Heart left ventricle (tissue), 16 donors: ENCODE results near the gene CHCHD3. TPM values are rescaled to one million over a fixed set of nuclear protein-coding genes. Genes with fewer than 3 reads are reported as not detected.

ENCODE experiments used
- ATAC-seq, 4 donors: fragments of 200-7000 bp; cut with Tn5 transposase; one replicate each; pipeline ENCODE4 v1.9.1; 2020 to 2022; ENCODE audit warnings: moderate library complexity in 4 of 4, mild to moderate bottlenecking in 3 of 4, moderate number of reproducible peaks in 1 of 4
- DNase-seq, 5 donors: peaks; one replicate each; pipeline ENCODE4 v3.0.0-alpha.2; 2020
- H3K27ac ChIP-seq, 12 donors: fragments of 200-600 bp; sonication (generic) in 4 of 12; one replicate each; pipeline versions ENCODE4 v1.5.0 to v1.8.0; 2016 to 2022; ENCODE audit warnings: mild to moderate bottlenecking in 2 of 12
- H3K27me3 ChIP-seq, 9 donors: fragments of 200-600 bp; sonication (generic) in 2 of 9; one replicate each; pipeline versions ENCODE4 v1.5.1 to v1.8.0; 2016 to 2022; ENCODE audit warnings: mild to moderate bottlenecking in 3 of 9
- H3K36me3 ChIP-seq, 9 donors: fragments of 200-600 bp; sonication (generic) in 2 of 9; one replicate each; pipeline versions ENCODE4 v1.5.0 to v1.8.0; 2018 to 2022; ENCODE audit warnings: mild to moderate bottlenecking in 2 of 9
- H3K4me1 ChIP-seq, 12 donors: fragments of 200-600 bp; sonication (generic) in 4 of 12; one replicate each; pipeline versions ENCODE4 v1.5.0 to v1.8.0; 2016 to 2022; ENCODE audit warnings: mild to moderate bottlenecking in 3 of 12
- H3K4me3 ChIP-seq, 12 donors: fragments of 200-600 bp; sonication (generic) in 4 of 12; one replicate each; pipeline versions ENCODE4 v1.5.0 to v1.8.0; 2017 to 2022; ENCODE audit warnings: mild to moderate bottlenecking in 9 of 12, moderate library complexity in 4 of 12
- H3K9me3 ChIP-seq, 12 donors: fragments of 200-600 bp; sonication (generic) in 4 of 12; one replicate each; pipeline versions ENCODE4 v1.5.0 to v1.8.0; 2016 to 2022; ENCODE audit warnings: mild to moderate bottlenecking in 1 of 12
- POLR2A ChIP-seq, 2 donors: fragments of 450-650 bp; IDR thresholded peaks; one replicate each; pipeline ENCODE4 v1.6.1; 2017; ENCODE audit warnings: antibody characterized with exemption in 2 of 2, mild to moderate bottlenecking in 2 of 2, moderate library complexity in 2 of 2
- WGBS, 4 donors: extraction: QIAGEN DNeasy Blood & Tissue Kit in 2 of 4; methylation state at CpG; one replicate each; pipeline versions ENCODE4 v1.1.5 to v1.1.7; 2013 to 2018; 5-methylcytosine and 5-hydroxymethylcytosine counted together
- intact Hi-C, 10 donors: fragments of 100-400 bp; cut with DNase I; formaldehyde crosslinking; loops; one replicate each; pipeline versions ENCODE4 v1.11.1 to v1.14.2; 2022
- polyA plus RNA-seq, 2 donors: library from polyadenylated mRNA; stranded (reverse); fragments of 200-250 nt; gene quantifications; one replicate each; pipeline ENCODE4 v1.2.3, GENCODE V29; 2013
- total RNA-seq, 9 donors: library from RNA; depleted of rRNA in 2 of 9; stranded (reverse); fragments of >200 nt in 2 of 9; fragmentation: NEBNext Ultra II Directional in 3 of 9; extraction: Animal tissue kit (Norgen Biotek cat#: 25700) in 3 of 9; gene quantifications; one replicate each; pipeline versions ENCODE4 v1.1.0 to v1.2.4, GENCODE V29; 2016 to 2023
- TF ChIP-seq, protein P1 (sequence below), 12 donors: fragments of 200-600 bp; sonication (generic) in 4 of 12; IDR thresholded peaks; one replicate each; pipeline versions ENCODE4 v1.5.0 to v1.8.0; 2018 to 2022; ENCODE audit warnings: antibody characterized with exemption in 12 of 12, mild to moderate bottlenecking in 5 of 12
- donor health status: ischemic (EF 13 %, LVEDD 7.1; RV severe dilation, severe dysfunction).
- donor health status: healthy with polysubstance abuse.
- donor health status: DM: no; HTN: yes; CAD: no.
- donor health status: DM: no; HTN: no; CAD: no.
- donor health status: ischemic (EF 25% LVEDD 6.9; RV normal size, moderate dysfunction).
- donor health status: ischemic (EF 25% LVEDD 5.7; RV mildly dilated, moderate dysfunction).
- donor health status: healthy.
- donor health status: DM: yes; HTN: yes; CAD: no.
- donor health status: ischemic (EF 35%, LVEDD 5.7; RV mildly dilated, moderate dysfunction).
- donor health status: nonischemic (EF 11% LVEDD 7.7; RV severe dilation, severe dysfunction).
- donor health status: DM: yes; HTN: yes; CAD: no.
- donor health status: PGD.
- donor health status: ischemic (EF 29% LVEDD 5.4; RV normal size, mild dysfunction).
- donor health status: nonischemic (EF 23%, LVEDD 6.1; RV moderate dilation, normal function).

The CHCHD3 gene
- total and polyA plus RNA-seq, 11 donors: 92.9 to 197 (median 176) TPM

DNA sequence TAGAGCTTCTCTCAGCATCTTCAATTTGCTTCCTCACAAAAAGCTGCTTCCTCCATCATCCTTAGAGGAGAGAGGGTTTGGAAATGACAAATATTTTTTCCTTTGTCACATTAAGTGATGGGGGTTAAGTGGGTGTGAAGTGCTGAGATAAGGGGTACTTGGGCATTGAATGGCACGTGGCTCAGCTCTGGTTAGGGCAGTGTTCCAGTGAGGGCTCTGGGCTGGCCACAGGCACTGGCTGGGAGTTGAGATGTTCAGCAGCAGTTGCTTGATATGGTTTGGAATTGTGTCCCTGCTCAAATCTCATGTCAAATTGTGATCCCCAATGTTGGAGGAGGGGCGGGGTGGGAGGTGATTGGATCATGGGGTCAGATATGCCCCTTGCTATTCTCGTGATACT, 33.7 kb upstream of the CHCHD3 start:
- TF ChIP-seq POLR2A (IDR thresholded peaks at IDR 0.05): no peak
- TF ChIP-seq, protein P1, sequence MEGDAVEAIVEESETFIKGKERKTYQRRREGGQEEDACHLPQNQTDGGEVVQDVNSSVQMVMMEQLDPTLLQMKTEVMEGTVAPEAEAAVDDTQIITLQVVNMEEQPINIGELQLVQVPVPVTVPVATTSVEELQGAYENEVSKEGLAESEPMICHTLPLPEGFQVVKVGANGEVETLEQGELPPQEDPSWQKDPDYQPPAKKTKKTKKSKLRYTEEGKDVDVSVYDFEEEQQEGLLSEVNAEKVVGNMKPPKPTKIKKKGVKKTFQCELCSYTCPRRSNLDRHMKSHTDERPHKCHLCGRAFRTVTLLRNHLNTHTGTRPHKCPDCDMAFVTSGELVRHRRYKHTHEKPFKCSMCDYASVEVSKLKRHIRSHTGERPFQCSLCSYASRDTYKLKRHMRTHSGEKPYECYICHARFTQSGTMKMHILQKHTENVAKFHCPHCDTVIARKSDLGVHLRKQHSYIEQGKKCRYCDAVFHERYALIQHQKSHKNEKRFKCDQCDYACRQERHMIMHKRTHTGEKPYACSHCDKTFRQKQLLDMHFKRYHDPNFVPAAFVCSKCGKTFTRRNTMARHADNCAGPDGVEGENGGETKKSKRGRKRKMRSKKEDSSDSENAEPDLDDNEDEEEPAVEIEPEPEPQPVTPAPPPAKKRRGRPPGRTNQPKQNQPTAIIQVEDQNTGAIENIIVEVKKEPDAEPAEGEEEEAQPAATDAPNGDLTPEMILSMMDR (IDR thresholded peaks at IDR 0.05): no peak
- 27 to 41% (median 39%) methylated on average over 3 of the region's 3 CpGs for WGBS, 4 donors
- DNase-seq: no peak
- H3K36me3 ChIP-seq: no peaks in the 10 kb centered on the region
- intact Hi-C loops: no loop called here
- no peak overlapping the region for H3K4me3 ChIP-seq
- H3K27ac ChIP-seq: no peak overlapping the region
- peaks cover 0 to 16% (median 2%) of the 10 kb centered on the region in 9 donors for H3K27me3 ChIP-seq
- peaks cover 0 to under 1% (median 0%) of the 10 kb centered on the region in 12 donors for H3K9me3 ChIP-seq
- peaks cover 0 to 3% (median 0%) of the 10 kb centered on the region in 12 donors for H3K4me1 ChIP-seq
- peak in 2 of 4 donors; percentile 38 to 64 for ATAC-seq

DNA sequence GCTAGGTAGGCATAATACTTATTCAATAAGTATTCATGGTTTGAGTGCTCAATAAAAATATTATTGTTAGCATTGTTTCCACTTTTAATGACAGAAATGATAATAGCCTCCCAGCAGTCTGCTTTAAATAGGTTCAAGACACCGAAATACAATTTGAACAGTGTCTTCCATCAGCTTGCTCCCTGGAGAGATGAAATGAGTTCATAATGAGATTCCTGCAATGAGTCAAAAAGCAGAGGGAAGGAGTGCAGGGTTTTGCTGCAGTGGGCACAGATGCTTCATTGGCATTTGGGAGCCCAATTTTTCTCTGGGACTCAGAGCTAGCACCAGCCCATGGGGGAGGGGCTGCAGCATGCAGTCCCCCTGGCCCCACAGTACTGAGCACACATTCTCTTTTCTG, 32.6 kb upstream of the CHCHD3 start:
- whole genome bisulfite sequencing, 4 donors: 19 to 29% (median 22%) methylated on average over 1 of the region's 1 CpG
- peaks cover 0 to 3% (median 0%) of the 10 kb centered on the region in 12 donors for H3K4me1 ChIP-seq
- peaks cover 0 to 12% (median 0%) of the 10 kb centered on the region in 12 donors for H3K9me3 ChIP-seq
- H3K27ac ChIP-seq: no peak overlapping the region
- no peak overlapping the region for H3K4me3 ChIP-seq
- peaks cover 0 to 16% (median 2%) of the 10 kb centered on the region in 9 donors for H3K27me3 ChIP-seq
- DNase-seq (no peak), ATAC-seq (no peak)
- no peaks in the 10 kb centered on the region for H3K36me3 ChIP-seq
- TF ChIP-seq POLR2A (IDR thresholded peaks at IDR 0.05): no peak
- TF ChIP-seq, protein P1 (IDR thresholded peaks at IDR 0.05): no peak
- intact Hi-C loops: no loop called here

DNA sequence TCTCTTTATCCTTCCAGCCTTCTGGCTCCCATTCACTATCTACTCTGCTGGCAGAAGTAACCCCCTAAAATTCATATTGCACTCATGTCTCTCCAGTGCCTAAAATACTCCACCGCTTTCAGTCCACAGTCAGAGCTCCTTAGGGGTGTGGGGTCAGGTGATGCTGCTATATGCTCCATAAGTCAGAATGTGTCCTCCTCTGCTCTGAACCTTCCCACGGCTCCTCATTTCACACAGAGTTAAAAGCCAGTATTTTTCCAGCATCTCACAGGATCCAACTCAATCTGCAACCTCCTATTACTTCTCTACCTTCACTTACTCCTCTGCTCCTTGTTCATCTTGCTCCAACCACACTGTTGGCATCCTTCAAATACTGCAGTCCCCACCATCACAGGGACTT, 31.1 kb upstream of the CHCHD3 start:
- no peak for DNase-seq
- peaks cover 0 to 8% (median 2%) of the 10 kb centered on the region in 9 donors for H3K27me3 ChIP-seq
- intact Hi-C loops: no loop called here
- no peak overlapping the region for H3K4me3 ChIP-seq
- no peak for ATAC-seq
- TF ChIP-seq, protein P1 (IDR thresholded peaks at IDR 0.05): no peak
- TF ChIP-seq POLR2A (IDR thresholded peaks at IDR 0.05): no peak
- no peak overlapping the region for H3K27ac ChIP-seq
- H3K4me1 ChIP-seq: peaks cover 0 to 3% (median 0%) of the 10 kb centered on the region in 12 donors
- peaks cover 0 to 18% (median 0%) of the 10 kb centered on the region in 12 donors for H3K9me3 ChIP-seq
- WGBS, 4 donors: 86 to 94% (median 91%) methylated on average over 2 of the region's 2 CpGs
- H3K36me3 ChIP-seq: no peaks in the 10 kb centered on the region

DNA sequence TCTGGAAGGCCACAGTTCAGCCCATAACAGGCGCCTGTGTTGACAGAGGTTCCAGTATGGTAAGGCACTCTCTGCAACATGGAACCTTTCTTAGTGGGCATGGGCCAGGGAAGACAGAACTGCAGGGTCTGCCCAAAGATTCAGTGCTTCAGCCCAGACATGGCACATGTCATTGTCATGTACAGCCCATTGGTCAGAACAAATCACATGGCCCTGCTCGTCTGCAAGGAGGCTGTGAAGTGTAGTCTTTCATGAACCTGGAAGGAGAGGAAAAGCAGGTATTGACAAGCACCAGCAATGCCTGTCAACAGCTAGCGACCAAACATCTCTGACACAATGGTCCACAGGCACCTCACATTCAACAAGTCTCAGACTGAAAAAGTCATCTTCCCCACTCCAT, 30.4 kb upstream of the CHCHD3 start:
- no peak for ATAC-seq
- peaks cover 0 to 5% (median 2%) of the 10 kb centered on the region in 9 donors for H3K27me3 ChIP-seq
- H3K36me3 ChIP-seq: no peaks in the 10 kb centered on the region
- peaks cover 0 to 19% (median 0%) of the 10 kb centered on the region in 12 donors for H3K9me3 ChIP-seq
- peaks cover 0 to 3% (median 0%) of the 10 kb centered on the region in 12 donors for H3K4me1 ChIP-seq
- no peak for DNase-seq
- H3K4me3 ChIP-seq: no peak overlapping the region
- no peak overlapping the region for H3K27ac ChIP-seq
- WGBS, 4 donors: 74 to 95% (median 77%) methylated on average over 2 to 3 of the region's 3 CpGs
- TF ChIP-seq, protein P1 (IDR thresholded peaks at IDR 0.05): no peak
- TF ChIP-seq POLR2A (IDR thresholded peaks at IDR 0.05): no peak
- intact Hi-C loops: no loop called here
